AML-193 (cell line): Measurements from ENCODE around the gene LTC4S.
"Not testable (repeated sequence)": the region's sequence is repeated elsewhere in the genome, so short reads cannot be mapped to it uniquely, and the experiment has no call there.

Experiments used
- DNase-seq, 2 experiments: peaks; one replicate each; lab custom pipeline; 2025; lab: John Stamatoyannopoulos, UW

Gene LTC4S

DNA sequence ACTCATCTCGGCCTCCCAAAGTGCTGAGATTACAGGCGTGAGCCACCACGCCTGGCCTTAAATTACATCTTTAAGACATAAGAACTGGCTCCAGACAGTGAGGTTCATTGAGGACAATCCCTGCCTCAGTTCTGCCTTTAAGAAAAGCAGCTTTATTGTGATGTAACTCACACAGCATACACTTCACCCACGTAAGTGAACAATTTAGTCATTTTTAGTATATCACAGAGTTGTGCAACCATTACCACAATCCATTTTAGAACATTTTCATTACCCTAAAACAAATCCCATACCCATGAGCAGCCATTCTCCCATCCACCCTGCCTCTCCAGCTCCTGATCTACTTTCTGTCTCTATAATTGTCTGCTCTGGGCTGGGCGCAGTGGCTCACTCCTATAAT is 24.0 kb upstream of the LTC4S start:
- no peak for DNase-seq

DNA sequence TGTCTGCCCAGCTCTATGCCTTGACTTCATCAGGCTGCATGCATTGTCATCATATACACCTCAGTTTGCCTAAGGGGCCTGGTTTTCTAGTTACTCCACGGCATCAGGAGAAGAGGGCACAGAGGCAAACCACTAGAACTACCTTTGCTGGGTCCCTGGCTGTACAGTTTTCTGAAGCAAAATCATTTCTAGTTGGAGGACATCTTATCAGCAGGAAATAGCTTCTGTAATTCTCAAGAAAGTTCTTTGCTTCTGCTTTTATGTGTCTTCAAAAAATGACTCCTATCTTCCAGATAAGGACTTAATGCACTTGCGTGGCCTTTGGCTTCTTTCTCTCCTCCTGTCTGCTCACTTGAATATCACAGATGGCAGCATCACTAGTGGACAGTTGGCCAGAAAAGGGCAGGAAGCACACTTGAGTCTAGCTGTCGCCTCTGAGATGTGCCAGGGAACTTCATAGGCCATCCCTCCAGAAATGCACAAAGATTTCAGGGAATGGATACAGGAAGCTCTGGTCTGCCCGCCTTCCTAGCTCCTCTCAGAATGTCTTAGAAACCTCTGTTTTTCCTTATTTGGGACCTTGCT is 22.4 kb upstream of the LTC4S start:
- DNase-seq, result no peak

DNA sequence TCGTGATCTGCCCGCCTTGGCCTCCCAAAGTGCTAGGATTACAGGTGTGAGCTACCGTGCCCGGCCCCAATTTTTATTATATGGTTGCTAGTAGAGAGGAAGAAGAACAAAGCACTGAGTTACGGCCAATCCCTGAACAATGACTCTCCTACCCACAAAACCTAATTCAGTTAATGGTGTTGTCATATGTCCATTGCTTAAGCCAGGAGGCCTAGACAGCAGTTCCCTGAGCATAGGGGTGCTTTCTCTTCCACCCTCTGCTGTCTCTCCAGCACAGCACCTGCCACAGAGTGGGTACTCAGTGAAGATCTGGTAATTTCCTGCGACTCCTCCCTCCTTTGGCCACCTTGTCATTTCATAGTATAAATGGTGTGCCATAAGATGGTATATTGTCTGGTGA is 21.4 kb upstream of the LTC4S start:
- peak; percentile 69 to 71 for DNase-seq

DNA sequence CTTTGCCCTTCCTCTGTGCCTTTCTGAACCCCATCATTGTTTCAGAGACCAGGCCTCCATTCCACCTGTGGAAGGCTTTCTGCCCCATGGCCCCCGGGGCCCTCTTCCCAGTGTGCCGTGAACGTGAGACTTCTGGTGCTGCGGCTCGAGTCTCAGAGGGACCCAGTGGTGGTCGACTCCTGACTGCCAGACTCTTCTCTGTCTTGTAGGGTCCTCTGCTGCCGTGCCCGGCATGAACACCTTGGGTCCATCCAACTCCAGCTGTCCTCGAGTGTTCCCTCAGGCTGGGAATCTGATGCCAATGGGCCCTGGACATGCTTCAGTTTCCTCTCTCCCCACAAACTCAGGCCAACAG is 20.1 kb upstream of the LTC4S start:
- no peak for DNase-seq

DNA sequence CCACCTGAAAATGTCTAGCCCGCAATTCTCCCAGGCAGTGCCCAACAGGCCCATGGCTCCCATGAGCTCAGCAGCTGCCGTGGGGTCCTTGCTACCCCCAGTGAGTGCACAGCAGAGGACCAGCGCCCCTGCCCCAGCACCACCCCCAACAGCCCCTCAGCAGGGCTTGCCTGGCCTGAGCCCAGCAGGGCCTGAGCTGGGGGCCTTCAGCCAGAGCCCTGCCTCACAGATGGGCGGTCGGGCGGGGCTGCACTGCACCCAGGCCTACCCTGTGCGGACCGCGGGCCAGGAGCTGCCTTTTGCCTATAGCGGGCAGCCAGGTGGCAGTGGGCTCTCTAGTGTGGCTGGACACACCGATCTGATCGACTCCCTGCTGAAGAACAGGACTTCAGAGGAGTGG is 19.3 kb upstream of the LTC4S start:
- no peak for DNase-seq

DNA sequence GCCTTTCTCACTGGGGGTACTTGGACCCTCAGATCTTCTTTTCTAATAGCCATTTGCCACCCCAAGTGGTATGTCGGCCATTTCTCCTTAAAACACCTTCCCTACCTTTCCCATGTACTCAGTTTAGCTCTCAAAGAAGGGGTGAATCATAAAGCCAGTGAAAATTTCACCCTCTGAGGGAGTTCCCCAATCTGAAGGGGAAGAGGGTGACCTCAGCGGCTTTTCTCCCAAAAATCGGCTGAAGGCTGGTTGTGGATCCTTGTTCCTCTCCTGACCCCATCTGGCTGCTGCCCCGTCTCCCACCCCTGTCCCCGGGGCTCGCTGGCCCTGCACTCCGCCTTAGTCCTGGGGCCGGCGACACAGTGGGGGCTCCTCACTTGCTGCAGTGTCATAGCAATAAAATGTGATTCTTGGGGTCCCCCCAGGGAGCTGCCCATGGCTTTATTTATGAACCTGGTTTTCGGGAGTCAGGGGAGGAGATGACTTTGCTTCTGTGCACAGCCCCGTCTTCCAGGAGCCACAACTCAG is 17.3 kb upstream of the LTC4S start:
- no peak for DNase-seq

DNA sequence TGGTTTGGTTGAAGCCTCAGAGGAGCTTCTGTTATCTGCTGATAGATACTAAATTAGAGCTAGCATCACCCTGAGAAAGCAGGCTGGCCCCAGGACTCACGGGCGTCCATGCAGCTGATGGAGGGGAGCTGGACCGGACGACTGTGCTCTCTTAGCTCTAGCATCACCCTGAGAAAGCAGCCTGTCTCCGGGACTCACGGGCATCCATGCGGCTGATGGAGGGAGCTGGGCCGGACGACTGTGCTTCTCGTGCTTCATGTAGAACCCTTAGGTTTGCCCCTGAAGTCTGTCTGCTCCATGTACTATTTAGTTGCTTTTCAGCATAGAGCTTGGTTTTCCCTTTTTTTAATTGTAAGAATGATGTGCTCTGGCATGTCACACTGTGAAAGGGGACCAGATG is 16.3 kb upstream of the LTC4S start:
- no peak for DNase-seq

DNA sequence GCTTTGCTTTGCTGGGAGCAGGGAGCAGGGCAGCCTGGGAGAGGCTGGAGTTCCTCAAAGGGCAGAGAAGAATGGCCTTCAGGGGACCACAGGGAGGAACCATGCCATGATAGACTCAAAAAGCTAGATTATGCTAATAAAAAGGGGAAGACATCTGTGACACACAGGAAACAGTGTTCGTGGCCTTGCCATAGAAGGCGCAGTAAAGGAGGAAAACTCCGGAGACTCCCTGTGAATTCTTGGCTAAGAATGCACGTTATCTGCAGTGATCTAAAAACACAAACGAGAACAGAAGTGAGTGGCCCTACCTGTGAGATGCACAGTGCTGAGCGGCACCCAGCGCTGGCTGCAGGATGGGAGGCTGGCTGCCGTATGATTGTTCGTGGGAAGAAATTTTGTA is 15.9 kb upstream of the LTC4S start:
- peak; percentile 15 to 42 for DNase-seq

DNA sequence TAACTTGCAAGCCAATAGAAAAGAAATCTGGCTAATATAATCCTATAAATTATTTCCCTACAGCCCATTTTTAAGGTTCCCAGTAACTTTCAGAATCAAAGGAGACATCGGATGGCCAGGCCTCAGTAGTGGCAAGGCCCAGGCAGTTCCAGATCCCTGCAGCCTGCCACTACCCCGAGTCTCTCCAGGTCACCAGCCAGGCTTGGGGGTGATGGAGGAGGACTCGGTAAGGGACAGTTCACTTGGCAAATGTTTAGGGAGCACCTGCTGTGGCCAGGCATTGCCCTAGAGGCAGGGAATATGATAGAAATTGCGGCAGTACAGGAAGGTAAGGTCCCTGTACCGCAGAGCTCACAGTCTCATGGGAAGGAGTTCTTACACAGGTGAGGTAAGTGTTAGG is 15.2 kb upstream of the LTC4S start:
- DNase-seq, result no peak

DNA sequence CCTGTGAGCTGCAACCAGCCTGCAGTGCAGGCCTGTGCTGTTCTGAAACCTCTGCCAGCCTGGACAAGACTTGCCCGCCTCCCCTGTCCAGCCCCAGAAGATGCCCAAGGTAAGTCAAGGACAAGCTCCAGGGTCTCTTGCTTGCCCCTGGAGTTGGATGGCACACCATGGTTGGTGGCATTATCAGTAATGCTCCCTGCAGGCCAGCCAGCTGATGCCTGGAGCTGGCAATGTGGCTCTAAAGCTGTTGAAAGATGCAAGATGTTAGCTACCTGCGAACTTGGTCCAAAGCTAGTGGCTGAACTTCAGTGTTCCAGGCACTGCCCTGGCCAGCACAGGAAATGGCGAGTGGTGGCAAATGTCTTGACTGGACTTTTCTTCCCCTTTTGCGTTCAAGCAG is 14.0 kb upstream of the LTC4S start:
- DNase-seq, result no peak

DNA sequence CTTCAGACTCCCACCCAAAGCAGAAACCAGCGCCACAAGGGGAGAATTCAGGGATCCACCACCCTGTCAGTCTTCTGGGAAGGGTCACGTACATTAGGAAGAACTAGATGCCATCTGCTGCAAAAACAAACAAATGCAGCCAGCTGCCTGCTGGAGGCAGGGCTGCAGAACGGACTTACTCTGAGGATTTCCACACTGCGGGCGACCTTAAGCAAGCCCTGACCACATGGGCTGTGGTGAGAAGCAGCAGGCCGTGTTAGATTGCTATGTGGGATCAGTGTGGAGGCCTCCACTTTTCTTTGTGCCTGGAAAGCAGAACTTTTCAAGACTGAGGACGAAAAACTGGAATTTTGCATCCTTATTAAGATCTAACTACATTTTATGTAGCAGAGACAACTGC is 13.4 kb upstream of the LTC4S start:
- DNase-seq, result peak; percentile 69 to 76

DNA sequence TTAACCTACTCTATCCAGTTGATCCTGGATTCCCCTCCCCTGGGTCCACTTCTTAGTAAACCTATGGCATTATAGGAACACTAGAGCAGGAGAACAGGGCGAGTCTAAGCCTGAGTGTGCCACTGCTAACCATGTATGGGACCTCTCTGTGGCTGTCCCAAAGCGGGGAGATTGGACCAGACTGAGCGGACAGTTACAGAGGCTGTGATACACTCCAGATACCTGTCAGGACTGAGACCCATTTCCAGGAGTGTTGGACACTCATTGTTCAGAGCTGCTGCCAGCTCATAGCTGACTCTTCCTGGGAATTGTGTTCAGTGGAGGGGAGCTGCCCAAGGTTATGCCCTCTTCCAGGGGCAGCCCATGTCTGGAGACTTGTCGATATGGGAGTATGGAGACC is 11.9 kb upstream of the LTC4S start:
- DNase-seq, result no peak

DNA sequence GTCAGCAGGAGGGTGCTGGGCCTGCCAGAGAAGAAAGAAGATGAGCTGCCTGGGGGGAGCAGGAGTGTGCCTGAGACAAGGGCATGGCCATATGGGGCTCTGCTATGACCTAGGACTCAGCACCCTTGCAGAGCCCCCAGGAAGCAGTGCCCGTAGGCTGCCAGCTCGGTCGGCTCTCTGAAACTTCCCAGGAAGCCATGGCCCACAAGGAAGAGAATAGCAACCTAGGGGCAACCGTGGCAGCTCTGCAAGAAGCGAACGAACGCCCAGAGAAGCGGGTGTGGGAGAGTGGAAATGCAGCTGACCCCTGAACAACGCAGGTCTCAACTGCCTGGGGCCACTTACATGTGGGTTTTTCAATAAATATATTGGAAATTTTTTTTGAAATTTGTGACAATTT is 10.7 kb upstream of the LTC4S start:
- no peak for DNase-seq

DNA sequence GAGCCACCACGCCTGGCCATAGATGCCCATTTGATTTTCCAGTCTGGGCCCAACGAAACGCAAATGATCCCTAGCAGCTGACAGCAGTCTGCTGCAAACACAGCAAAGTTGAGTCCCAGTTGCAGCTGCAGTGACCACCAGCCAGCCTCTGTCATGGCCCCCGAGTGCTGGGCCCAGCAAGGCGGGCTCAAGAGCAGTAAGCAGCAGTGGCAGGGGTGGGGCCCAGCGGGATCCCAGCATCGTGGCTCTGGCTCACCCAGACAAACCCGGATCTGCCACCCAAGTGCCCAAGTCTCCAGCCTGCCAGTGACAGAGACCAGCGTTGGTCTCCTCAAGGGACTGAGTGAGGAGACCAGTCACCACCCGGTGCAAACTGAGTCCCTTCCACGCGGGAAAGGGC is 6.9 kb upstream of the LTC4S start:
- no peak for DNase-seq

DNA sequence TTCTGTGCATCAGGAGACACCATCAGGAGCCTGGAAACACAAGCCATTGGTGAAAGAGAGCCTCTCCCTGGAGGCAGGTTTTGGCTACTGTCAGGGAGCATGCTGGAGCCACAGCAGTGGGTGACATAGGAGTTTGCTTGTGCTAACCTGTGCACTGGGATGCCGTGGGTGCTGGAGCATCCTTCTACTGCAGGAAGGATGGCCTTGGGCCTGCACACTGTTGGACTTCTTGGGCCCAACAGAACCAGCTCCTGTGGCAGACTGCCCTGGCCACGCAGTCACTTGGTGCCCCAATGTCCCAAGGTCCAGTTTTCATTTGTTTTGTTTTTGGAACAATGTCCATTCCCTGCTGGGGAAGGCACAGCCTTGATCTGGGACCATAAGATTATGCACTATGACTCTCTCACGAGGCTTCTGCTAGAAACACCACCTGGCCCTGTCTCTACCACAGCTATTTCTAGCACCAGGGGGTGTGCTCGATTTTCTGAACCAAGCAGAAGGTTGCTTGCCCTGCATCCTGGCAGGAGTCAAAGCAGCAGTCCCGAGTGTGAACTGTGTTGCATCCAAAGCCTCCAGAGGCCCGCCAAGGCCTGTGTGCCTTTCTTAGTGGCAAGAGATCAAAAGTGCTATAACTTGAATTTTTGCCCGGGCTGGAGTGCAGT is 5.5 kb upstream of the LTC4S start:
- DNase-seq, result no peak

DNA sequence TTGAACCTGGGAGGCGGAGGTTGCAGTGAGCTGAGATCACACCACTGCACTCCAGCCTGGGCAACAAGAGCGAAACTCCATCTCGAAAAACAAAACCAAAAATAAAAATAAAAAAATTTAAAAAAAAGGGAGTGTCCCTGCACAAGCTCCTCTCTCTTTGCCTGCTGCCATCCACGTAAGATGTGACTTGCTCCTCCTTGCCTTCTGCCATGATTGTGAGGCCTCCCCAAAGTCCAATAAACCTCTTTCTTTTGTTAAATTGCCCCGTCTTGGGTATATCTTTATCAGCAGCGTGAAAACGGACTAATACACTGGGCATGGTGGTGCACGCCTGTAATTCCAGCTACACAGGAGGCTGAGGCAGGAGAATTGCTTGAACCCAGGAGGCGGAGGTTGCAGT is 4.5 kb upstream of the LTC4S start:
- not testable (repeated sequence) for DNase-seq

DNA sequence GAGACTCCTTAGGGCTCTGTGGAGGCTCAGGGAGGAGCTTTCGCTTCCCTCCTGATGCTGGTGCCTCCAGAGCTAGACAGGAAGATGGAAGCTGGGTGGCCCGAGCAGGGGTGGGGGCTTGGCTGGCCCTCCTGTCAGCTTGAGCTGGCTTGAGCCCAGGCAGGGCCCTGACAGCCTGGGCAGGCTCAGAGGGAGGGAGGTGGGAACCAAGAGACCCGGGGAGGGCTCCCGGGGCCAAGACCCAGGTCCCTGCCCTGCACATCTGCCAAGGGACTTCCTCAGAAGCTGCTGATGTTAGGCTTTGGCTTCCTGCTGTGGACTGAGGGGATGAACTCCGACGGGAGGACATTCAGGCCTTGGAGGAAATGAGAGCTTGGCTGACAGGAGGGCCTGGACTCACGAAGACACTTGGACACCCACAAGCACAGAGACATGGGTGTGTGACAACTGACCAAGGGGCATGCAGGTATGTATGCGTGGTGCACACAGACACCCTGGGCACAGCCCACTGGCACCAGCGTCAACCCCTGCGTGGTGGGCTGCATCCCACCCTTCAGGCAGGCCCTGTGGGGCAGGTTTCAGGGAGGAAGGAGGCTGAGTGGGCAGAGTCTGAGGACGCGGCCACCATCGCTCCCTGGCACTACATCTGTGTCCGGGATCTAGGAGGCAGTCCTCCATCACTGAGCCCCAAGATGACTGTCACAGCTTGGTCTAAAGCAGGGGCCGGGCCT is 1.7 kb upstream of the LTC4S start:
- no peak for DNase-seq

DNA sequence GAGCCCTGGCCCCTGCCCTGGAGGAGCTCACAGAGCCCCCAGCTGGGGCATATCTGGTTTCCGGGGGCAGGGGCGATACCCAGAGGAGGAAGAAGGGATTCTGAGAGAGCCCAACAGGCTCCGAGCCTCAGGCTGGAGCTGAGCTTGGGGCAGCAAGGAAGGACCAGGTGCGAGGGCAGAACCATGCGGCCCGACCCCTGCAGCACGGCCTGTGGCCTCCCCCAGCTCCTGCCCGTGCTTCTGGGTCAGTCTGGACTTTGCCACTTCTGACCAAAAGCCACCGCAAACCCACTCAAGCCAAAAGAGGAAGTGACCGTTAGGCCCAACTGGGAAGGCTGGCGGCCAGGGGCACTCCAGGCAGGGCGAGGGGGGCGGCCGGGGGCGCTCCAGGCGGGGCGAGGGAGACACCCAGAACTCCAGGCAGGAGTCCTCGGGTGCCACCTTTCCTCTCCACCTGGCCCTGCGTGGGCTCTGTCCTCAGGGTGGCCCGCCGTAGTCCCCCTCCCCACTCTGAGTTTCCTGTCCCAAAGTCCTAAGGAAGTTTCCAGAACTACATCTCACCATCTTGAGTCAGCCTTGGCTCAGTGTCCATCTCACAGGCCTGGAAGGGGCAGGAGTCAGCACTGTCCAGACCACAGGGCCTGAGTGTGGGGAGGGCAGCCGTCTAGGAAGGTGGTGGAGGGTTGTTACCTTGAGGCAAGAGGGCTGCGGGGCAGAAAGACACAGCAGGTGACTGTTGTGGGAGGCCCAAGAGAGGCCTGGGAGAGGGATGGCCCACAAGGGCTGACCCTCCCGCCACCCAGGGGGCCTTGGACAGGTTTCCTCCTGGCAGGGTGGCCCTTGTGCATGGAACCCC is 946 bp upstream of the LTC4S start:
- peak in 1 of 2 experiments; percentile 29 for DNase-seq

DNA sequence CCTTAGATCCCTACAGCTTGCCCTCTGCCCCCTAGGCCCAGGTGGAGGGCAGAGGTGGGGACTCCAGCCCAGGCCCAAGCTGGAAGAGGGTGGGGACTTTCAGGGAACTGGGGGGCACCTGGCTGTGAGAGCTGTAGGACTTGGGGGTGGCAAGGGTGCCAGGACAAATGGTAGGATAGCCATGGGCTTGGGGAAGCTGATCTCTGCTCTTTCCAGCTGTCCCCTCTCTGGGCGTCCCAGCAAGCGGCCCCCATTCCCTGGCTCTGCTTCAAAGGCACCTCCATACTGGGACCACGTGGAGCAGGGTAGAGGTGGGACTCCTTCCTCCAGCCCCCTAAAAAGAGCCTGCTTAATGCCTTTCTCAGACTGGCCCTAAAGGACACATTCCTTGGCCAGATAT is 385 bp downstream of the LTC4S start:
- DNase-seq, result no peak

DNA sequence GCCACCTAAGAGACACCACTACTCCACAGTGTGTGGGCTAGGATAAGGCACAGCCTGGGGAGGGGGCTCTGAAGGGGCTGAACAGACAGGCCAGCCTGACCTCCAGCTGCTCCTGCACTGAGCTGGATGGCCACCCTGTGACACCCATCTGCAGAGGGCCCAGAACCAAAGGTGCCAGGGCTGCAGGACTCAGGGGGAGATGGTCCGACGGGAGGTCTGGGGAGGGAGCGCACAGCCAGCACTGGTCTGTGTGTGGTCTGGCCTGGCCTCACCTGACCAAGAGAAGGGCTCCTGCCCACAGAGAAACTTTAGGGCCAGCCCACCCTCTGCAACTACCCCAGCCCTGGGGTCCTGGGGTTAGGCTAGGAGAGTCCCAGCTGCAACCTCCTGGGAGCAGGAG is 789 bp downstream of the LTC4S start:
- DNase-seq, result no peak

DNA sequence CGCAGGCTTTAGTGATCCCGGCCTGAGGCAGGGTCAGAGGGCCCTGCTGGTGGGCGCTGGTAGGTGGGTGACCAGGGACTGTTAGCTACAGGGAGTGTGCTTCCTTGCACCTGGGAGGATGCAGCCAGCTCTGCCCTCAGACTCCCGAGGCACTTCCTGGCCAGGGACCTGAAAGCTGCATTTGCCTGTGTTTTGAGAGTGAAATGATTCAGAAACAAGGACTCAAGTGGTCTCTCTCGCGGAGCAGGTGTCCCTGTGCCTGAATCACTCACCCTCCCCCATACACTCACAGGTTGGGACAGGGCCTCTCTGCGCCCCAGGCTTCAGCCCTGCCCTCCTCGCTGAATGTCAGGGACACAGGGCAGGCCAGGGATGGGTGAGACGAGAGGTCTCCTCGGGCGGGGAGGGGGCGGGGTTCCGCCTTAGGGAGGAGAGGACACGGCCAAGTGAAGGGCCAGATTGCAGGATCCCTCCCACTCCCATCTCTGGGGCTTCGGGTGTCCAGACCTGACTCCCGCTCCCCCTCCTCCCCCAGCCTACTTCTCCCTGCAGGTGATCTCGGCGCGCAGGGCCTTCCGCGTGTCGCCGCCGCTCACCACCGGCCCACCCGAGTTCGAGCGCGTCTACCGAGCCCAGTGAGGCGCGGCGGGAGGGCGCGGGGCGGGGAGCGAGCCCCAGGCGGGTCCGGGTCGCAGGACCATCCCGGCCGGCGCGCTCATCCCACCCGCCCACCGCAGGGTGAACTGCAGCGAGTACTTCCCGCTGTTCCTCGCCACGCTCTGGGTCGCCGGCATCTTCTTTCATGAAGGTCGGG is 1.5 kb downstream of the LTC4S start:
- DNase-seq, result no peak
